ENCODE measurements around the gene CD38.

Gene CD38

DNA sequence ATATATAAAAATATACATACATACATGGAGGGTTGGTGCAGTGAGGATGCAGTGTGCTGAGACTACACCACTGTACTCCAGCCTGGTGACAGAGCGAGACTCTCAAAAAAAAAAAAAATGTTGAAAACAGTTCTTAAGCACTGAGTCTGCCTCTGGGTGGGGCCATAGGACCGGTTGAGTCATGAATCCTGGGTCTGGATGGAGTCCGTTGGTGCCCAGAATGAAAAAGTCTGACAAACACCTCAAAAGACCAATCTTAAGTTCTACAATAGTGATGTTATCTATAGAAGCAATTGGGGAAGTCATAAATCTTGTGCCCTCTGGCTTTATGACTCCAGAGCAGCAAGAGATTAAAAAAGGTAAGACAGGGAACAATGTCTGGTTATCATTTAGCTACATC, 90.0 kb downstream of the CD38 start:
- DNase-seq (ENCODE audit: low read depth in 2 of 2) = no peak

- no peak for DNase-seq (ENCODE audit: low read depth in 2 of 2)
These were observed 90.8 kb downstream of the CD38 start for GRCh38 chr4:15868826-15869413.

DNA sequence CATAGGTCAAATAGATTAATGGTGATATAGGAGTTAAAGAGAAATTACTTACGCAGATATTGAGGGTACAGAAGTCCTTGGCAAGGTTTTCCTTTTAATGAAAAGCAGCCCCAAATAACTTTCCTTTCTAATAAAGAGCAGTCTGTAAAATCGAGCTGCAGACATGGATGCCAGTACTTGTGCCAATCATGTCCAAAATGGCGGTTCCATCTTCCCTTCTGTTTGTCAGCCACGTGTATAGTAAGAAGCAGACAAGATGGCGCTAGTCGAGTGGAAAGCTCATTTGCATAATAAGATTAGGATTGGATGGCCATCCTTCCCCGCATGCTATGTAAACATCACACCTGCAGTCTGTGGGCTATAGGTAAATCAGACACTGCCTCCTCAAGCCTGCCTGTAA, 92.0 kb downstream of the CD38 start:
- no peak for DNase-seq (ENCODE audit: low read depth in 2 of 2)

GRCh38 chr4:15870921-15871664, 93.0 kb downstream of the CD38 start:
- no peak for DNase-seq (ENCODE audit: low read depth in 2 of 2)

DNA sequence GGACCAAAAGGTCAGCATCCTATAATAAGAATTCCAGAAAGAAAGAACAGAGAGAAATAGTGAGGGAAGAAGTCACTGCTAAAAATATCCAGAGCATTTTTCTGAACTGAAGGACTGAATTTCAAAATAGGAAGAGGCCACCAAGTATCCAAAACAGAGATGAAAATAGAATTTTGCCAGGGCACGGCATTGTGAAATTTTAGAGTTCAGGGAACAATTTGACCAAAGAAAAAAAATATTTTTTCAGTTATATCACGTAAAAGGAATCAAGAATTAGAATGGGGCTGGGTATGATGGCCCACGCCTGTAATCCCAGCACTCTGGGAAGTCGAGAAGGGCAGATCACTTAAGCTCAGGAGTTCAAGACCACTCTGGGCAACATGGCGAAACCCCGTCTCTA, 95.0 kb downstream of the CD38 start:
- no peak for DNase-seq (ENCODE audit: low read depth in 2 of 2)

GRCh38 chr4:15874671-15875070, 96.5 kb downstream of the CD38 start:
- DNase-seq (ENCODE audit: low read depth in 2 of 2) = no peak

- no peak for DNase-seq (ENCODE audit: low read depth in 2 of 2)
These were observed 97.7 kb downstream of the CD38 start for GRCh38 chr4:15875663-15876460.

- no peak for DNase-seq (ENCODE audit: low read depth in 2 of 2)
These were observed 99.9 kb downstream of the CD38 start for GRCh38 chr4:15878011-15878410.

- no peak for DNase-seq (ENCODE audit: low read depth in 2 of 2)
These were observed 103.7 kb downstream of the CD38 start for GRCh38 chr4:15881820-15882219.

DNA sequence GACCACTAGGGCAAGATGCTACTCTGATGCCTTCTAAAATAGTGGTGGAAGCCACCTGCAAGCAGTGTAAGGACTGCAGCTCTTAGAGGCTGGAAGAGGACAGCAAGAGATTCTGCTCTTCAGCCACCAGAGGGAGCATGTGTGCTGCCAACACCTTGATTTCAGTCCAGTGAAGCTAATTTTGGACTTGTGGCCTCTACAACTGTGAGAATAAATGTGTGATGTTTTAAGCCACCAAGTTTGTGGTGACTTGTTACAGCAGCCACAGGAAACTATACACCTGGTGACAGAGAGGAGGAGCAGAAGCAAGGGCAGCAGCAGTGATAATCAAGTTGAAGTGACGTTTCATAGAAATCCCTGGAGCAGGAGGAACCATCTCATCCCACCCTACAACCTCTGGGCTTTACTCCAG, 104.6 kb downstream of the CD38 start:
- DNase-seq (ENCODE audit: low read depth in 2 of 2) = peak in 1 of 2 donors; percentile 17

- no peak for DNase-seq (ENCODE audit: low read depth in 2 of 2)
These were observed 105.6 kb downstream of the CD38 start for GRCh38 chr4:15883610-15884243.

DNA sequence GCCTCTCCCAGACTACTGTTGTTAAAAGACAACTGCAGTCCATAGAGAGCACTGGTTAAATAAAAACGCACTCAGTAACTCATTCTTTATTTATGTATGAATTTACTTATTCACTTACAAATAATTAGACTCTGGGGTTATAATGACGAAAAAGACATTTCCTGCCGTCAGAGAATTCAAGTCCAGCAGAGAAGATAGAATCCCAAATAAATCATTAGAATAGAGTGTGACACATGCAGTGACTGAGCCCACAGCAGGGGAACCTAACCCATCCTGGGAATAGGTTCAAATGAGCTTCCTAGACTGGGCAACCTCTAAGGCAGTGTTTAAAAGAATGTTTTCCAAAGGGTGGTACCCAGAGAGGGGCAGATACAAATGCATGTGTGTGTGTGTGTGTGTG, 106.5 kb downstream of the CD38 start:
- DNase-seq (ENCODE audit: low read depth in 2 of 2) = no peak

GRCh38 chr4:15885422-15885821, 107.3 kb downstream of the CD38 start:
- DNase-seq (ENCODE audit: low read depth in 2 of 2) = no peak

GRCh38 chr4:15888515-15888914, 110.4 kb downstream of the CD38 start:
- DNase-seq (ENCODE audit: low read depth in 2 of 2) = no peak

GRCh38 chr4:15890246-15890829, 112.2 kb downstream of the CD38 start:
- no peak for DNase-seq (ENCODE audit: low read depth in 2 of 2)

GRCh38 chr4:15891312-15891711, 113.2 kb downstream of the CD38 start:
- DNase-seq (ENCODE audit: low read depth in 2 of 2) = no peak

- DNase-seq (ENCODE audit: low read depth in 2 of 2) = no peak
These were observed 115.8 kb downstream of the CD38 start for GRCh38 chr4:15893962-15894361.

- no peak for DNase-seq (ENCODE audit: low read depth in 2 of 2)
These were observed 116.3 kb downstream of the CD38 start for GRCh38 chr4:15894393-15894792.

DNA sequence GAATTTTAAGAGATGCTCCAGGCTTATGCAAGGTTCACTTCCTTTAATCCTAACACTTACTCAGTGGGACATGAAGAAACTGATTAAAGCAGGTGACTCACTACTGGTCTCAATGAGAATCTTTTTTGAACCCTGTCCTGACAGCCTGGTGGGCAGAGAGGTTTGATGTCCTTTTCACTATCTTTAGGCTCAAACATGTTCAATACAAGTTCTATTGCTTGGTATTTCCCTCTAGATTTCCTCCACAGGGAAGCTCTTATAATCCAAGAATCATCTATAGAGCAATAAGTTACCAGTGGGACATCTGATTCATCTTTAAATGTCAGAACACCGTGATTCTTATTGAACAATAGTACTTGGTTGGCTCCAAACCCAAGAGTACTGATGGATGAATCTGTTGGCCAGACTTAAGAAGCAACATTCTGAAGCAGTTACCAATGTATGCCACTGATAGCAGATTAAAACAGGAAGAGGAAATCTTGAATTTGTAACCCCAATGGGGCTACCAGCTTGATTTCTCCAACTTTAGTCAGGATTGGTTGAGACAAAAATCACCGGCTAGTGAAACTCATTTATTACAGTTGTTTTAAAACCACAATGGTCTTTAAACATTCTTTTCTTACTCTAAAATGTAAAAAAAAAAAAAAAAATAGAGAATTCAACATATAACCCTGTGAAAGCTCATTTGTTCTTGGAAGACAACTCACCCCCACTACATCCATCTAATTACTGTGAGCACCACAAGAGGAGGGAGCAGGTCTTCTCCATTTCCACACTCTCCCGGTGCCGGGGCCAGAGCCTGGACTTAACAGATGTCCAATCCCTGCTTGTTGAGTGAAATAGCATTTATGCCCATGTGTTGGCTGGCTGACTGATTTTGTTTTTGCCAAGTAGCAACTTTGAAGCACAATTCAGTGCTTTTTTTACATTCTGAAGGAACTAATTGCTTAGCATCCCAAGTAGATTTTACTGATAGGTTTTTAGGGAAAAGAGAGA, 117.1 kb downstream of the CD38 start:
- no peak for DNase-seq (ENCODE audit: low read depth in 2 of 2)

- DNase-seq (ENCODE audit: low read depth in 2 of 2) = no peak
These were observed 119.4 kb downstream of the CD38 start for GRCh38 chr4:15897577-15897976.

- no peak for DNase-seq (ENCODE audit: low read depth in 2 of 2)
These were observed 120.8 kb downstream of the CD38 start for GRCh38 chr4:15898902-15899301.
